Peyer's patch (tissue), 4 donors: ENCODE results near the gene LIME1.

ENCODE experiments used
- CTCF ChIP-seq, 6 experiments: fragments of 450-650 bp in 4 of 6; fragments of 200-600 bp in 2 of 6; sonication (generic) in 1 of 6; IDR thresholded peaks; one replicate each; pipeline ENCODE4 v1.5.1; 2017 to 2019; ENCODE audit warnings: antibody characterized with exemption in 6 of 6, mild to moderate bottlenecking in 3 of 6, moderate library complexity in 1 of 6
- POLR2A ChIP-seq, 2 donors: fragments of 450-650 bp; IDR thresholded peaks; one replicate each; pipeline ENCODE4 v1.5.1; 2017; ENCODE audit warnings: antibody characterized with exemption in 2 of 2, mild to moderate bottlenecking in 2 of 2, moderate library complexity in 2 of 2

DNA sequence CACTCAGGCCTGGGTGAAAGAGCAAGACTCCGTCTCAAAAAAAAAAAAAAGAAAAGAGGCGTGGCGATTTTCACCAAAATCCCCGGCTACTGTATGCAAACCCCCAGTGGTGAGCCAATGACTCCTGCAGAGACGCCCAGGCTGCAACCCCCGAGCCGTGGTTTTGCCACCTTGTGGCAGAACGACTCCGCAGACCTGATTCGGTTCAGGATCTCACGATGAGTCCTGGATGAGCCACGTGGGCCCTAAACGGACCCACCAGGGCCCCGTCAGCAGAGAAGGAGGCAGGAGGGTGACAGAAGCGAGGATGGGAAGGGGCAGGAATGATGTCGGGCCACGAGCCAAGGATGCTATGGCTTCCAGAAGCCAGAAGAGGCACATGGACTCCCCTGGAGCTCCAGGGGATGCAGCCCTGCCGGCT is 45.6 kb downstream of the LIME1 start:
- TF ChIP-seq CTCF (IDR thresholded peaks at IDR 0.05) (peak in 1 of 6 experiments; percentile 15), POLR2A (IDR thresholded peaks at IDR 0.05) (no peak)
